Glutamatergic neuron (in vitro differentiated cells): Measurements from ENCODE around the gene USP7. TPM values are rescaled to one million over a fixed set of nuclear protein-coding genes. Genes with fewer than 3 reads are reported as not detected.

Source experiments
- DNase-seq: peaks from one replicate; pipeline ENCODE4 v3.0.0; 2022
- H3K27ac Mint-ChIP-seq: one replicate; pipeline ENCODE4 v1.8.0; 2020; ENCODE audit warnings: mild to moderate bottlenecking, mixed read lengths, inconsistent platforms; ENCODE audit not compliant: unreplicated experiment
- H3K27me3 Mint-ChIP-seq: one replicate; pipeline ENCODE4 v1.8.0; 2020; ENCODE audit warnings: mild to moderate bottlenecking, moderate library complexity, mixed read lengths, inconsistent platforms; ENCODE audit not compliant: unreplicated experiment
- H3K36me3 Mint-ChIP-seq: one replicate; pipeline ENCODE4 v1.8.0; 2020; ENCODE audit warnings: mild to moderate bottlenecking, mixed read lengths, inconsistent platforms; ENCODE audit not compliant: unreplicated experiment
- H3K4me1 Mint-ChIP-seq: one replicate; pipeline ENCODE4 v1.8.0; 2020; ENCODE audit warnings: mild to moderate bottlenecking, low read depth, mixed read lengths, inconsistent platforms; ENCODE audit not compliant: unreplicated experiment
- H3K4me3 Mint-ChIP-seq: one replicate; pipeline ENCODE4 v1.8.0; 2020; ENCODE audit warnings: mild to moderate bottlenecking, mixed read lengths, inconsistent platforms; ENCODE audit not compliant: unreplicated experiment
- H3K9me3 Mint-ChIP-seq: one replicate; pipeline ENCODE4 v1.8.0; 2020; ENCODE audit warnings: mild to moderate bottlenecking, moderate library complexity, mixed read lengths, inconsistent platforms; ENCODE audit not compliant: unreplicated experiment
- CTCF ChIP-seq: fragments of 200-600 bp; sonication (generic); IDR thresholded peaks from one replicate; pipeline ENCODE4 v1.5.0; 2021; ENCODE audit not compliant: partially characterized antibody, unreplicated experiment
- total RNA-seq: library from RNA; stranded (reverse); fragmentation: NEBNext Ultra II Directional; extraction: Animal tissue kit (Norgen Biotek cat#: 25700); gene quantifications from one replicate; pipeline ENCODE4 v1.2.1, GENCODE V29; 2021; ENCODE audit not compliant: unreplicated experiment

Gene USP7
- total RNA-seq, 1 donor from 2014 or later: 167 TPM

- H3K27ac Mint-ChIP-seq: no peak overlapping the region
- no peaks in the 10 kb centered on the region for H3K36me3 Mint-ChIP-seq
- peak; percentile 80 for TF ChIP-seq CTCF
- H3K27me3 Mint-ChIP-seq: peaks cover 3% of the 10 kb centered on the region
- no peak overlapping the region for H3K4me3 Mint-ChIP-seq
- DNase-seq: peak; percentile 91
- peaks cover 4% of the 10 kb centered on the region for H3K4me1 Mint-ChIP-seq
- no peaks in the 10 kb centered on the region for H3K9me3 Mint-ChIP-seq
These were observed 45.0 kb upstream of the USP7 start for GRCh38 chr16:9008601-9009260.

GRCh38 chr16:9007177-9007794, 43.6 kb upstream of the USP7 start:
- H3K4me3 Mint-ChIP-seq: no peak overlapping the region
- H3K4me1 Mint-ChIP-seq: peaks cover 4% of the 10 kb centered on the region
- no peak for DNase-seq
- no peak overlapping the region for H3K27ac Mint-ChIP-seq
- H3K27me3 Mint-ChIP-seq: peaks cover 3% of the 10 kb centered on the region
- H3K36me3 Mint-ChIP-seq: no peaks in the 10 kb centered on the region
- TF ChIP-seq CTCF: no peak
- H3K9me3 Mint-ChIP-seq: no peaks in the 10 kb centered on the region

- Mint-ChIP-seq H3K36me3 (no peaks in the 10 kb centered on the region), H3K9me3 (no peaks in the 10 kb centered on the region), H3K27ac (no peak overlapping the region), H3K4me1 (peaks cover 4% of the 10 kb centered on the region), H3K27me3 (peaks cover 3% of the 10 kb centered on the region), H3K4me3 (no peak overlapping the region)
- no peak for TF ChIP-seq CTCF
- no peak for DNase-seq
These were observed 40.5 kb upstream of the USP7 start for GRCh38 chr16:9004183-9004582.

- peaks cover 3% of the 10 kb centered on the region for H3K27me3 Mint-ChIP-seq
- no peak overlapping the region for H3K4me3 Mint-ChIP-seq
- H3K27ac Mint-ChIP-seq: no peak overlapping the region
- no peaks in the 10 kb centered on the region for H3K9me3 Mint-ChIP-seq
- TF ChIP-seq CTCF: no peak
- H3K4me1 Mint-ChIP-seq: peaks cover 4% of the 10 kb centered on the region
- DNase-seq: no peak
- H3K36me3 Mint-ChIP-seq: no peaks in the 10 kb centered on the region
These were observed 40.1 kb upstream of the USP7 start for GRCh38 chr16:9003763-9004162.

GRCh38 chr16:9003322-9003721, 39.6 kb upstream of the USP7 start:
- Mint-ChIP-seq H3K36me3 (no peaks in the 10 kb centered on the region), H3K27me3 (peaks cover 3% of the 10 kb centered on the region), H3K9me3 (no peaks in the 10 kb centered on the region)

More at GRCh38 chr16:9003322-9003721, 39.6 kb upstream of the USP7 start:
- no peak for TF ChIP-seq CTCF
- DNase-seq: no peak
- no peak overlapping the region for H3K4me3 Mint-ChIP-seq
- no peak overlapping the region for H3K27ac Mint-ChIP-seq
- H3K4me1 Mint-ChIP-seq: peaks cover 4% of the 10 kb centered on the region
